T-helper 2 cell treated with Interferon-gamma antibody and Interleukin-4, amounts not matched to agents 5 μg/mL and 100 μg/mL, for 36 hours (primary cell): ENCODE data around the gene CCDC9B.

Experiments
- DNase-seq: peaks from one replicate; pipeline ENCODE4 v3.0.0; 2021; ENCODE audit warnings: low spot score
- H3K27ac Mint-ChIP-seq: one replicate; pipeline ENCODE4 v1.8.0; 2021; ENCODE audit warnings: mild to moderate bottlenecking, mixed read lengths
- H3K27me3 Mint-ChIP-seq: one replicate; pipeline ENCODE4 v1.8.0; 2021; ENCODE audit warnings: low read depth, mixed read lengths
- H3K36me3 Mint-ChIP-seq: one replicate; pipeline ENCODE4 v1.8.0; 2021; ENCODE audit warnings: low read depth, mixed read lengths
- H3K4me1 Mint-ChIP-seq: one replicate; pipeline ENCODE4 v1.8.0; 2021; ENCODE audit warnings: low read depth, mixed read lengths
- H3K4me3 Mint-ChIP-seq: one replicate; pipeline ENCODE4 v1.8.0; 2022; ENCODE audit warnings: mild to moderate bottlenecking, moderate library complexity, mixed read lengths
- H3K9me3 Mint-ChIP-seq: one replicate; pipeline ENCODE4 v1.8.0; 2021; ENCODE audit warnings: mixed read lengths

CCDC9B gene

DNA sequence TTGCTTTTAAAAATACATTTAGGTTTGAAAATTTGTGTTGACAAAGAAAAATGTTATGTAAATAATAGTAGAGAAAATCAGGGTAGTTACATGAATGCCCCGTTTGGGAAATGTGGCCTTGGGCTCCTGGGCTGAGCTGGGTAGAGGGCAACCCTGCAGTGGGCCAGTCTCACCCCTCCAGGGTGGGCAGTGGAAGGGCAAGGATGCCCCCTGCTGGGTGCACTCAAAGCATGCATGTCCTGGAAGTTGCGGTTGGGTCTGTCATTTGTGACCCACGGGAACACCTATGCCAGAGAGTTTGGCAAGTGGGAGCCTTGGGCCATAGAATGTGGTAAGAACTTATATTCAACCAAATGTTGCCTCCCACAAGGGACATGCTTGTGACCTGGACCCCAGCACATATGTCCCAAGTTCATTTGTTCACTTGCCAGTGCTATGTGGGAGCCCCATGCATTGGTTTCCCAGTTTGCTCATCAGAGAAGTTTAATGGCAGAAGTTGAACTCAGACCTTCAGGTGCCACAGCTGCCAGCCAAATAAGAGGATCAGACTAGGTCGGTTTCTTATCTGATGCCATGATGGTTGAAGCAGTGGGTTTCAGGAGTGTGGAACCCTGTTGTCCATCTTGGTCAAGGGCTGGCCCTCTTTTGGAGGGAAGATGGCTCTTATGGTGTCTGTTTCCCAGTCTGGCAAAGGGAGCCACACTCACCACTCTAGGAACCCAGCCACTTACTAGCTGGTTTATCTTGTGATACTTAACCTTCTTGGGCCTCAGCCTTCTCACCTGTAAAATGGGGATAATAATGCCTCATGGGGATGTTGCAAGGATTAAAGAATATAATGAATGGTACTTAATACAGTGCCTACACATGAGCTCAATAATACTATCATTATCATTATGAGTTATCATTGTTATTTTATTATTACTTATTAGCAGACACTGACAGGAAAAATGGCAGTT, 30.5 kb downstream of the CCDC9B start:
- Mint-ChIP-seq H3K27ac (peak overlapping the region; percentile 97), H3K4me1 (peaks cover 32% of the 10 kb centered on the region), H3K36me3 (peaks cover 2% of the 10 kb centered on the region), H3K9me3 (no peaks in the 10 kb centered on the region), H3K4me3 (peak overlapping the region; percentile 95), H3K27me3 (peaks cover 35% of the 10 kb centered on the region)
- peak; percentile 55 for DNase-seq

DNA sequence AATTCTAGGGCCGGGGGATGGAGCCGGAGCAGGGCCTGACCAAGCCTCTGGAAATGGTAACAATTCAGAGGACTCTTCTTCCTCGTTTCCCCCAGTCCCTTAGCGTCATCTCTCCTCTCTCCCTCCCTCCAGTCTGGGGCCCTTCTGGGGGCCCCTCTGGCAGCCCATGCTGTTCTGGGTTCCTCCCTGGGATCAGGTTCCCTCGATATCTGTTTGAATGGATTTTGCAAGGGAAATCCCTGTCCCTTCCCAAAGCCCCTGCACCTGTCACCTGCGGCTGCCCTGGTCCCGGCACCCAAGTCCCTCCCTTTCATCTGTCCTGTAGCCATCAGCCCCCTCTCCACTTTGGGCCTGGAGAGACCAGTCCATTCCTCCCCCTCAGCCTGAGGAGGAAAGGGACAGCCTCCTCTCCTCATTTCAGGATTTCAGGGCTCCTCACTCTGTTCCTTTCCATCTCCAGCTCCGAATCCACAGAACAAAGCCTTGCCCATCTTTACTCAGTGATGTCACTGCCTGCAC, 31.3 kb downstream of the CCDC9B start:
- Mint-ChIP-seq H3K36me3 (peaks cover 2% of the 10 kb centered on the region), H3K27me3 (peaks cover 30% of the 10 kb centered on the region), H3K4me3 (peak overlapping the region; percentile 95), H3K9me3 (no peaks in the 10 kb centered on the region), H3K27ac (peak overlapping the region; percentile 97), H3K4me1 (peaks cover 37% of the 10 kb centered on the region)
- DNase-seq = no peak

DNA sequence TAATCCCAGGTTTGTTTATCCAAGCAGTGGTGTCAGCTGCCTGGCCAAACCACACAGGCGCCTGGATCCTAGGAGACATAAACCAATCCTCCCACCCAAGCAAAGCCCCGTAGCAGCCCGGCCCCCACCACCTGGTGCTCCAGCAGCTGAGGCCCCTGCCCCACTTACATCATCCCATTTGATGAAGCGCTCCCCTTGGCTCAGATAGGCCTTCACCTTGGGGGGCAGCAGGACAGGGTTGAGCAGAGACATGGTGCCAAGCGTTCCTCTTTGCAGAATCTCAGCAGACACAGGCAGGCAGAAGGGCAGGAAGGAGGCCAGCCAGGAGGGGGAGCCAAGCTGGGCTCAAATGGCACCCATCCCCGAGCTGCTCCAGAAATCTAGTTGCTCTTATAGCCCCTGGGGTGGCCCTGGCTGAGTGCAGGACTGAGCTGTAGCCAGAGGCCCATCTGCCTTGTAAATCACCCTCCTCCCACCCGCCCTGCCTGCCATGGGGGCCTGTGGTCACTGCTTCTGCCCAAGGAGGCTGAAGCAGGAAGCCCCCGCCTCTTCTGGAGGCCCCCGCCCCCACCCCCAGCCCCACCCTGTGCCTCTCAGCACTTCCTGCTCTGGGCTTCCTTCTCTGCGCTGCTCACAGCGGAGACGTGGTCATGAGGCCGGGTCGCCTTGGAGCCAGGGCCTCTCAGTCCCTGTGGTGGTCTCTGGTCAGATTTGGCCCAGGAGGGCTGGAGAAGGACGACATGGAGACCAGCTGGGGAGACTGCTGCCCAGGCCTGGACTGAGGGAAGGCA, 33.1 kb downstream of the CCDC9B start, which contains the start of gene PLCB2:
TSS of gene PLCB2 (minus strand) at position 515 of the 791 bp plus-strand sequence. CDS start at position 252, 263 bp downstream.
- DNase-seq = peak; percentile 69
- Mint-ChIP-seq H3K4me1 (peaks cover 33% of the 10 kb centered on the region), H3K36me3 (peaks cover 12% of the 10 kb centered on the region), H3K27me3 (peaks cover 14% of the 10 kb centered on the region), H3K4me3 (peak within 1 kb of the TSS; percentile 95), H3K27ac (peak within 1 kb of the TSS; percentile 97), H3K9me3 (no peaks in the 10 kb centered on the region)

DNA sequence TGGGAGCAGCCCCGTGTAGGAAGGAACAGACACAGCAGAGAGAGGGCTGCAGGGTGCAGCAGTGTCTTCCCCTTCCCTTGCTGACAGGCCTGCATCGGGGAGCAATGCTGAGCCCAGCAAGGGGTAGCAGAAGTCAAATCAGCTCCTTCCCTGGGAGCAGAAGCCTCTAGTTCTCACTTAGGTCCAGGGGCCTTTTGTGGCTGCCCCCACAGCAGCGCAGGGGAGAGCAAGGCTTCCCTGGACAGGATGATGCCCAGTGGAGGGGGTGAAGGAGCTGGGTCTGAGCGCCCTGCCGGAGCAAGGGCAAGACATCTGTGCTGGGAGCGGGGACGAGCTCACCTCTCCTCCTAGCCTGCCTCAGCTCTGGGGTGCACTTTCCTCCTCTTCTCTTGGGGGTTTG, 33.8 kb downstream of the CCDC9B start:
- peak overlapping the region; percentile 95 for H3K4me3 Mint-ChIP-seq
- peaks cover 33% of the 10 kb centered on the region for H3K4me1 Mint-ChIP-seq
- peak overlapping the region; percentile 64 for H3K27ac Mint-ChIP-seq
- H3K9me3 Mint-ChIP-seq = no peaks in the 10 kb centered on the region
- no peak for DNase-seq
- peaks cover 13% of the 10 kb centered on the region for H3K36me3 Mint-ChIP-seq
- peaks cover 8% of the 10 kb centered on the region for H3K27me3 Mint-ChIP-seq

DNA sequence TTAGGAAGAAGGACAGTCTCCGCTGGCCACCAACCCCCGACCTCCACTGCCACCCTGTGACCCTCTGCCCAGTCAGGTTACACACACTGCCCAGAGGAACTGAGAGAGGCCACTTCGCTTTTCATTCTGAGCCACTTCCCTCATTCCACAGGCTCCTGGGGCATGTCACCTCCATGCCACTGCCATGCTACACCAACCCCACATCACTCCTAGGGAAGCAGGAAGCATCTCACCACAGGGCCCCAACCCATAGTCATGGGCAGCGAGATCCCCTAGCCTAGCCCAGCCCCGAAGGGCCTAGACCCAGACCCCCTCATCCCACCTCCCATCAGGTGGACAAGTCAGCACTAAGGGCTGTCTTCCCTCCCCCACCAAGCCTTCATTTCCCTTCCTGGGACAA, 34.4 kb downstream of the CCDC9B start:
- no peak for DNase-seq
- H3K4me3 Mint-ChIP-seq = peak overlapping the region; percentile 95
- no peaks in the 10 kb centered on the region for H3K9me3 Mint-ChIP-seq
- H3K4me1 Mint-ChIP-seq = peaks cover 33% of the 10 kb centered on the region
- peaks cover 5% of the 10 kb centered on the region for H3K27me3 Mint-ChIP-seq
- peak overlapping the region; percentile 64 for H3K27ac Mint-ChIP-seq
- H3K36me3 Mint-ChIP-seq = peaks cover 18% of the 10 kb centered on the region

DNA sequence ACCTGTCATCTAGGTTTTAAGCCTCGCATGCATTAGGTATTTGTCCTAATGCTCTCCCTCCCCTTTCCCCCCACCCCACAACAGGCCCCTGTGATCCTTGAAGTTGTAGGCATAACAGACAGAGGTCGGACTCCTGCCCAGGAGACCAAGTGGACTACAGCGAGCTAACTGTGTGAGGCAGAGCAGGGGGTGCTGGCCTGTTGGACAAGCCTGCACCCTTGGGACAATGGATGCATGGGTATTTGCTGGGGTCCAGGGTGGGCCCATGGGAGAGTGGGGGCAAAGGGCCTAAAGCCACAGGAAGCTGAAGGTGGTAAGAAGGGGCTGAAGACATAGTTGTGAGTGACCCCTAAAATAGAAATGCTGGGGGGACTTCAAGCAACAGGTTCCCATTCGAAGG, 35.5 kb downstream of the CCDC9B start:
- Mint-ChIP-seq H3K4me3 (peak overlapping the region; percentile 15), H3K9me3 (peaks cover 6% of the 10 kb centered on the region), H3K27ac (no peak overlapping the region), H3K27me3 (no peaks in the 10 kb centered on the region), H3K36me3 (peaks cover 27% of the 10 kb centered on the region), H3K4me1 (peaks cover 33% of the 10 kb centered on the region)
- no peak for DNase-seq

DNA sequence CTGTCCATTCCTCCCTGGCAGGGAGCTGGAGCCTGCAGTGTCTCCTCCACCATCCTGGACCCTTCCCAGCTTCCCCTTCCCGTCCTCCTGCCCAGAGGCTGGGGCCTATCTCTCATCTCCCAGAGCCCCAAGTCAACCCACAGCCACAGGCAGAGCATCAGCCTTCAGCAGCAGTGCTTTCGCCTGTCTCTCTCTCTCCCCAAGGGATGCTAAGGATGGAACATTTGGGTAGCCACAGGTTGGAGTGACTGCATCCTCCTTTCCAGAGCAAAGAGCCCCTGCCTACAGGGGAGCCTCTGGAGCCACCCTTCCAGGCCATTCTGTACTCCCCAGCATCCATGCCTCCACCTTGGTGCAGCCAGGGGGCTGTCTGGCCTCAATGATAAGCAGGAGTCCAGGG, 37.2 kb downstream of the CCDC9B start:
- peaks cover 10% of the 10 kb centered on the region for H3K9me3 Mint-ChIP-seq
- H3K27ac Mint-ChIP-seq = no peak overlapping the region
- no peak for DNase-seq
- no peaks in the 10 kb centered on the region for H3K27me3 Mint-ChIP-seq
- H3K4me3 Mint-ChIP-seq = no peak overlapping the region
- H3K36me3 Mint-ChIP-seq = peaks cover 38% of the 10 kb centered on the region
- H3K4me1 Mint-ChIP-seq = peaks cover 19% of the 10 kb centered on the region

DNA sequence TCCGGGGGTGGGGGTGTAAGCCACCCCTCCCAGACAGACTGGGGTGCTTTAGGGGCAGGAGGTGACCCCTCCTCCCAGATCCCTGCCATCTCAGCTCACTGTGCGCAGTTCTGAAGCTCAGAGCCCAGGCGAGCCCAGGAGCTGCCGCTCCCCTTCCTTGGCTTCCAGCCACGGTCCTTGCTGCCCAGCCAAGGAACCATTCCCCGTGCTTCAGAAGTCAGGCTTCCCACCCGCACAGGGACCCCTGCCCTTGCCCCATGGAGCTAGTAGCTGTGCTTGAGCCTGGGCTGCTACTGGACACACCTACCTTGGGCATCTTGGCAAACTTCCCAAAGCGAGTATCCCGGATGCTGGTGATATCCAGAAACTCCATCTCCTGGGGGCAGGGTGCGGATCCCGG, 37.8 kb downstream of the CCDC9B start:
- Mint-ChIP-seq H3K27me3 (no peaks in the 10 kb centered on the region), H3K4me3 (no peak overlapping the region), H3K36me3 (peaks cover 40% of the 10 kb centered on the region), H3K27ac (no peak overlapping the region), H3K9me3 (peaks cover 10% of the 10 kb centered on the region), H3K4me1 (peaks cover 17% of the 10 kb centered on the region)
- DNase-seq = no peak

DNA sequence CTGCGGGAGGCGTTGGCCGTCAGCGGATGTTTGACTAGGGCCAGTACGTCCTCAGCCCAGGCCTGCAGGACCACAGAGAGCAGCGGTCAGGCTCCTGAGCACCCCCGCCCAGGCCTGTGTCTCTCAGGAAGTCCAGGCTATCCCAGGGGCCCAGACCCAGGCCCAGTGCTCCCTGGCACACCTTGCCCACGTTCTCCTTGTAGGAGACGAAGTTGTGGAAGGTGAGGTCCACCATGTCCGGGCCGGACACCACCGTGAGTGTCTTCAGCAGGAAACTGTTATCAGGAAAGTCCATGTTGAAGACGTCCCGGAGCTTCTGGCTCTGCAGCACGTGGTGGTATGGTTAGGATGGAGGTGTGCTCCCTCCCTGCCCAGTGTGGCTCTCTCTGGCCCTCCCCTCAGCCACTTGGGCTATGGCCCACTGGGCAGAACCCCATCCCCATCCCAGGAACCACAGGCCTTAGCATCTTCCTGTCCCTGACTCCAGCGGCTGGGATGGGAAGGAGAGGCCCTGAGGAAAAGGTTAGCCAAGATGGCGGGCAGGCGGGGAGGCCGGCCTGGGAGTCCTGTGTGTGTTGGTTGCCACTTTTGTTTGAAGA, 38.4 kb downstream of the CCDC9B start:
- H3K27ac Mint-ChIP-seq = no peak overlapping the region
- H3K27me3 Mint-ChIP-seq = no peaks in the 10 kb centered on the region
- H3K4me1 Mint-ChIP-seq = peaks cover 17% of the 10 kb centered on the region

DNA sequence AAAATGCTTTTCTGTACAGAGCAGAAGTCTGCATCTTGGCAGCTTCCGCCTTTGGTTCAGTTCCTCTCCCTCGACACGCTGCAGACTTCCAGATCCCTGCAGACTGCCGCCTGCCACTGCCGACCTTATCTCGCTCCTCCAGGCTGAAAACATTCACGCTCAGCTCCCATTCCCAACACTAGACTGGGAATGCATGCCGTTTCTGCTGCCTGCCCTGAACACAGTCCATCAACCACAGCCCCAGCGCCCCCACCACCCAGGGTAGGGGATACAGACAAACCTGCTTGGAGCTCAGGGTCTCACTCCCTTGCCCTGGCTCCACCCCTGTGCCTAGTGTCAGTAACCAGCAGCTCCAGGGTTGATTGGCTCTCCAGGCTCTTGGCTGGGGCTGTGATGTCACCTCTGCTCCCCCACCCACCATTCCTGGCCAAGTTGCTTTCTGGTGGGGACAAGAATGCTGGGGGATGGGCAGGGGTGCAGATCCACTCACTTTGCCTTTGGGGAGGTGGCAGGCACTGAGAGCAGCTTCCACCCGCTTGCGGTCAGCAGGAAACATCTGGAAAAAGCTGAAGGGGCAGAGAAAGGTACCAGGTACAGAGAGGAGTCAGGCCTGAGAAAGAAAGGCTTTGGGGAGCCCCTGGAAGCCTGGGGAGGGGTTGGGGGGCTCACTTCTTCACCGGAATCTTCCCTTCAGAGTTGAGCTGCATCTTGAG, 39.1 kb downstream of the CCDC9B start:
- no peak for DNase-seq
- H3K27ac Mint-ChIP-seq = no peak overlapping the region

More for the DNA sequence above, 38.4 kb downstream of the CCDC9B start:
- Mint-ChIP-seq H3K9me3 (peaks cover 10% of the 10 kb centered on the region), H3K4me3 (no peak overlapping the region), H3K36me3 (peaks cover 44% of the 10 kb centered on the region)
- no peak for DNase-seq

DNA sequence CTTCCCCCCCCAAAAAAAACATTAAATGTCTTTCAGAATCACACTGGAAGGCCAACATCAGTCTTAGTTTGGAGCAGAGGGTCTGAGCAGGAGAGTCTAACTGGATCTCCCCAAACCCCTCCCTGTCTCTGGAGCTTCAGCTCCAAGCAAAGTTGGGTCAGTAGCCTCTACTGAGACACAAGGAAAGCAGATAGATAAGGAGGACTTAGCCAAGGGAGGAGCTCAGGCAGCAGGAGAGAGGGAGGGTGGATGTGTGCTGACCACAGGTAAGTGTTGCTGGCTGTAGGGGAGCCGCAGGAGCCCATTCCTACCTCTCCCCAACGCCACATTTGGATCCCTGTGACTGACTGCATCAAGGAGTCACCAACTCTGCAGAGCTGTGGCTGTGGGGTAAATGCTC, 40.0 kb downstream of the CCDC9B start:
- peaks cover 47% of the 10 kb centered on the region for H3K36me3 Mint-ChIP-seq
- H3K27ac Mint-ChIP-seq = no peak overlapping the region
- peaks cover 7% of the 10 kb centered on the region for H3K4me1 Mint-ChIP-seq
- DNase-seq = no peak
- no peak overlapping the region for H3K4me3 Mint-ChIP-seq
- peaks cover 10% of the 10 kb centered on the region for H3K9me3 Mint-ChIP-seq
- H3K27me3 Mint-ChIP-seq = no peaks in the 10 kb centered on the region

More for the DNA sequence above, 39.1 kb downstream of the CCDC9B start:
- Mint-ChIP-seq H3K27me3 (no peaks in the 10 kb centered on the region), H3K4me3 (no peak overlapping the region), H3K9me3 (peaks cover 10% of the 10 kb centered on the region), H3K4me1 (peaks cover 16% of the 10 kb centered on the region), H3K36me3 (peaks cover 45% of the 10 kb centered on the region)

DNA sequence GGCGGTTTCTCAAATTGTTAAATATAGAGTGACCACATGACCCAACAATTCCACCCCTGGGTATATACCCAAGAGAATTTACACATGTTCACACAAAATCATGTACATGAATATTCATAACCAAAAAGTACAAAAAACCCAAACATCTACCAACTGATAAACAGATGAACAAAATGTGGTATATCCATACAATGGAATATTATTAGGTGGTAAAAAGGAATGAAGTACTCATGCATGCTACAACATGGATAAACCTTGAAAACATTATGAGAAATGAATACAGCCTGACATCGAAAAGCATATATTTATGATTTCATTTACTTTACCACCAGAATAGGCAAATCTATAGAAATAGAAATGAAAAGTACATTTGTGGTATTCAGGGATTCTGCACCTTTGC, 40.4 kb downstream of the CCDC9B start:
- Mint-ChIP-seq H3K9me3 (peaks cover 10% of the 10 kb centered on the region), H3K36me3 (peaks cover 50% of the 10 kb centered on the region), H3K4me3 (no peak overlapping the region), H3K27ac (no peak overlapping the region), H3K4me1 (peaks cover 6% of the 10 kb centered on the region), H3K27me3 (no peaks in the 10 kb centered on the region)
- no peak for DNase-seq
